ENCODE results near the gene MYH9. TPM values are rescaled to one million over a fixed set of nuclear protein-coding genes. Genes with fewer than 3 reads are reported as not detected.
"Not testable (repeated sequence)": the region's sequence is repeated elsewhere in the genome, so short reads cannot be mapped to it uniquely, and the experiment has no call there.

MYH9 gene
- total RNA-seq, 1 donor from 2014 or later, result 2,110 TPM

- no peak for DNase-seq (ENCODE audit: extremely low read depth, low read depth, low spot score)
Observed at GRCh38 chr22:36415415-36416168, 27.8 kb upstream of the MYH9 start.

- DNase-seq (ENCODE audit: extremely low read depth, low read depth, low spot score), result no peak
Observed at GRCh38 chr22:36413022-36413775, 25.4 kb upstream of the MYH9 start.

GRCh38 chr22:36411589-36412258, 24.0 kb upstream of the MYH9 start:
- no peak for DNase-seq (ENCODE audit: extremely low read depth, low read depth, low spot score)

GRCh38 chr22:36409911-36410756, 22.4 kb upstream of the MYH9 start:
- no peak for DNase-seq (ENCODE audit: extremely low read depth, low read depth, low spot score)

GRCh38 chr22:36409554-36409910, 21.8 kb upstream of the MYH9 start:
- DNase-seq (ENCODE audit: extremely low read depth, low read depth, low spot score), result not testable (repeated sequence)

GRCh38 chr22:36409056-36409455, 21.3 kb upstream of the MYH9 start:
- DNase-seq (ENCODE audit: extremely low read depth, low read depth, low spot score), result no peak

- no peak for DNase-seq (ENCODE audit: extremely low read depth, low read depth, low spot score)
Observed at GRCh38 chr22:36406721-36407120, 19.0 kb upstream of the MYH9 start.

- no peak for DNase-seq (ENCODE audit: extremely low read depth, low read depth, low spot score)
Observed at GRCh38 chr22:36405671-36406538, 18.1 kb upstream of the MYH9 start.

- DNase-seq (ENCODE audit: extremely low read depth, low read depth, low spot score), result no peak
Observed at GRCh38 chr22:36405221-36405661, 17.5 kb upstream of the MYH9 start.

GRCh38 chr22:36404446-36404845, 16.7 kb upstream of the MYH9 start:
- DNase-seq (ENCODE audit: extremely low read depth, low read depth, low spot score), result no peak

- DNase-seq (ENCODE audit: extremely low read depth, low read depth, low spot score), result no peak
Observed at GRCh38 chr22:36399472-36399778, 11.7 kb upstream of the MYH9 start.

- no peak for DNase-seq (ENCODE audit: extremely low read depth, low read depth, low spot score)
Observed at GRCh38 chr22:36398601-36399471, 11.1 kb upstream of the MYH9 start.

GRCh38 chr22:36397131-36398093, 9.6 kb upstream of the MYH9 start:
- DNase-seq (ENCODE audit: extremely low read depth, low read depth, low spot score), result no peak

- no peak for DNase-seq (ENCODE audit: extremely low read depth, low read depth, low spot score)
Observed at GRCh38 chr22:36395915-36396314, 8.1 kb upstream of the MYH9 start.

GRCh38 chr22:36395055-36395849, 7.5 kb upstream of the MYH9 start:
- DNase-seq (ENCODE audit: extremely low read depth, low read depth, low spot score), result no peak

- DNase-seq (ENCODE audit: extremely low read depth, low read depth, low spot score), result no peak
Observed at GRCh38 chr22:36391638-36392037, 3.9 kb upstream of the MYH9 start.

GRCh38 chr22:36389122-36389521, 1.4 kb upstream of the MYH9 start:
- DNase-seq (ENCODE audit: extremely low read depth, low read depth, low spot score), result not testable (repeated sequence)
